ENCODE measurements around the gene ARHGAP1. TPM values are rescaled to one million over a fixed set of nuclear protein-coding genes. Genes with fewer than 3 reads are reported as not detected.

Gene ARHGAP1
- total RNA-seq, 1 experiment from 2014 or later: 73.0 TPM

DNA sequence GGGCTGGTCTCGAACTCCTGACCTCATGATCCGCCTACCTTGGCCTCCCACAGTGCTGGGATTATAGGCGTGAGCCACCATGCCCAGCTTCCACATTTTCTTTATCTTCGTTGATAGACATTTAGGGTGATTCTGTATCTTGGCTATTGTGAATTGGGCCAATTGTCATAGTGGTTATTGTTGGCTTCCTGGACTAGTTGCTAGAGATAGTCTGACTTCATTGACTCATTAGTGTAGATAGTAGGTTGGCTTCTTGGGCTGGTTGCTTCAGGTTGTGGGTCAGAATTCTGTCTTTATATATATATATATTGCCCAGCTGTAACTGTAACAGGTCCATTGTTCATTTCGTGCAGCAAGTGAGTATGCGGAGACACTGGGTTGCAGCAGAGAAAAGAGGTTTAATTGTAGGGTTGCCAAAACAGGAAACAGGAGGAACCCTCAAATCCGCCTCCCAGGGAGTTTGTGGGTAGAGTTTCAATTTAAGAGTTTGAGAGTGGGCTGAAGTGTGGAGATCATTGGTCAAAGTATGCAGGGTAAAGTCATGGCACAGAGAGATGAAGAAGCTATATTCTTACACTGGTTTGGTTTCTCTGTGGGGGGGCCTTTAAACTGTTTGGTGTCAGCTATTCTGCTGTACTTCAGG is 61.1 kb downstream of the ARHGAP1 start:
- peaks cover 19% of the 10 kb centered on the region for H3K4me1 Mint-ChIP-seq (ENCODE audit: low read depth, unreplicated experiment)
- Histone ChIP-seq H3K27me3 (replicated peaks; ENCODE audit: control insufficient read depth, insufficient read depth, low read length) (no peaks in the 10 kb centered on the region), H3K9me3 (no peaks in the 10 kb centered on the region), H3K4me1 (peaks cover 21% of the 10 kb centered on the region), H3K36me3 (ENCODE audit: control insufficient read depth, insufficient read depth, low read length) (no peaks in the 10 kb centered on the region), H3K4me3 (ENCODE audit: low read depth, low read length) (no peak overlapping the region)
- H3K4me3 Mint-ChIP-seq (ENCODE audit: unreplicated experiment): no peak overlapping the region
- ChIA-PET CTCF (no interaction called here), POLR2A (no interaction called here)
- peaks cover 28% of the 10 kb centered on the region for H3K36me3 Mint-ChIP-seq (ENCODE audit: insufficient read depth, unreplicated experiment)
- intact Hi-C loops (cut with micrococcal nuclease; ENCODE audit: unreplicated experiment): no loop called here
- no peak overlapping the region for H3K27ac Mint-ChIP-seq (ENCODE audit: unreplicated experiment)
- BruUV-seq (replicated peaks): no TSS peak
- no peaks in the 10 kb centered on the region for H3K9me3 Mint-ChIP-seq (ENCODE audit: unreplicated experiment)
- TF ChIP-seq, protein P1, sequence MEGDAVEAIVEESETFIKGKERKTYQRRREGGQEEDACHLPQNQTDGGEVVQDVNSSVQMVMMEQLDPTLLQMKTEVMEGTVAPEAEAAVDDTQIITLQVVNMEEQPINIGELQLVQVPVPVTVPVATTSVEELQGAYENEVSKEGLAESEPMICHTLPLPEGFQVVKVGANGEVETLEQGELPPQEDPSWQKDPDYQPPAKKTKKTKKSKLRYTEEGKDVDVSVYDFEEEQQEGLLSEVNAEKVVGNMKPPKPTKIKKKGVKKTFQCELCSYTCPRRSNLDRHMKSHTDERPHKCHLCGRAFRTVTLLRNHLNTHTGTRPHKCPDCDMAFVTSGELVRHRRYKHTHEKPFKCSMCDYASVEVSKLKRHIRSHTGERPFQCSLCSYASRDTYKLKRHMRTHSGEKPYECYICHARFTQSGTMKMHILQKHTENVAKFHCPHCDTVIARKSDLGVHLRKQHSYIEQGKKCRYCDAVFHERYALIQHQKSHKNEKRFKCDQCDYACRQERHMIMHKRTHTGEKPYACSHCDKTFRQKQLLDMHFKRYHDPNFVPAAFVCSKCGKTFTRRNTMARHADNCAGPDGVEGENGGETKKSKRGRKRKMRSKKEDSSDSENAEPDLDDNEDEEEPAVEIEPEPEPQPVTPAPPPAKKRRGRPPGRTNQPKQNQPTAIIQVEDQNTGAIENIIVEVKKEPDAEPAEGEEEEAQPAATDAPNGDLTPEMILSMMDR (IDR thresholded peaks at IDR 0.05; ENCODE audit: insufficient read depth in 1 of 2, low read depth in 1 of 2, low read length in 1 of 2, severe bottlenecking in 1 of 2, unreplicated experiment in 1 of 2): no peak
- DNase-seq: no peak
- no peaks in the 10 kb centered on the region for H3K27me3 Mint-ChIP-seq (ENCODE audit: insufficient read depth, unreplicated experiment)

DNA sequence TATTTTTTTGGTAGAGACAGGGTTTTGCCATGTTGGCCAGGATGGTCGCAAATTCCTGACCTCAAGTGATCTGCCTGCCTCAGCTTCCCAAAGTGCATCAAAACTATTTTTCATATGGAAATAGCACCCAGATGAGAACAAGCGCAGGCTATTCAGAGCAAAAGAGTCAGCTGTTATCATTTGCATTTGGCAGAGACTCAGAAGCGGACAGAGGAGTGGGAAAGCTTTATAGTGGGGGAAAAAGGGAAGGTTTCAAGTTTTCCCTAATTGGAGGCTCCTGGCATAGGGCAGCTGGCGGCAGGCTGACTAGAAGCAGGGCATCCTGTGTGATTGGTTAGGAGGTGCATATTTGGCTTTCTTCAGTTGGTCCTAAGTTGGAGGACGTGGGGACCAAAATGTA is 62.9 kb downstream of the ARHGAP1 start:
- Mint-ChIP-seq H3K27me3 (ENCODE audit: insufficient read depth, unreplicated experiment) (no peaks in the 10 kb centered on the region), H3K9me3 (ENCODE audit: unreplicated experiment) (no peaks in the 10 kb centered on the region), H3K36me3 (ENCODE audit: insufficient read depth, unreplicated experiment) (peaks cover 22% of the 10 kb centered on the region), H3K27ac (ENCODE audit: unreplicated experiment) (no peak overlapping the region), H3K4me3 (ENCODE audit: unreplicated experiment) (no peak overlapping the region), H3K4me1 (ENCODE audit: low read depth, unreplicated experiment) (peaks cover 19% of the 10 kb centered on the region)
- DNase-seq: no peak
- Histone ChIP-seq H3K4me3 (ENCODE audit: low read depth, low read length) (no peak overlapping the region), H3K9me3 (no peaks in the 10 kb centered on the region), H3K4me1 (peaks cover 21% of the 10 kb centered on the region), H3K27me3 (replicated peaks; ENCODE audit: control insufficient read depth, insufficient read depth, low read length) (no peaks in the 10 kb centered on the region), H3K36me3 (ENCODE audit: control insufficient read depth, insufficient read depth, low read length) (no peaks in the 10 kb centered on the region; the same call in 1 of the 2 replicates)
- TF ChIP-seq, protein P1 (IDR thresholded peaks at IDR 0.05; ENCODE audit: insufficient read depth in 1 of 2, low read depth in 1 of 2, low read length in 1 of 2, severe bottlenecking in 1 of 2, unreplicated experiment in 1 of 2): no peak
- intact Hi-C loops (cut with micrococcal nuclease; ENCODE audit: unreplicated experiment): no loop called here
- ChIA-PET CTCF (no interaction called here), POLR2A (no interaction called here)
- no TSS peak for BruUV-seq (replicated peaks)

DNA sequence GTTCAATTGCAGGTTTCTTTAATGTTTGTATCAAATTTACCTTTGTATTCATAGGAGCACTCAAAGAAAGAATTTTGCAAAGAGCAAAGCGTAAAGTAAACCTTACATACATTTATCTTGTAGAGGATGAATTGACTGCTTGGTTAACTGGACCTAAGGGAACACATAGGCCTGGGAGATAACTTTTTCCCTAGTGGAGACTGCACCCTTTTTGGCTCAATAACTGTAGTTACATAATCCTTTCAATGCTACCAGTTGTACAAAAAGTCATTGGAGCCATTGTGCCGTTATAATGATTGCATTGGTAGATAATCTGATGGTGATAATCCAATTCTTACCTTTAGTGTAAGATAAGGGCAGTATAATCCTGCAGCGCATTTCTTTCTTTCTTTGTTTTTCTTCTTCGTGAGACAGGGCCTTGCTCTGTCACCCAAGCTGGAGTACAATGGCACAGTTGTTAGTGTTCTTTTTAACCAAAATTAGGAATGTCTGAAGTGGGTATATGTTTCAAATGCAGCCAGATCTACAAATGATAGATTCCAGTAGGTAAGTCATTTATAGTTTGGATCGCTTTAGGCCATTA is 64.8 kb downstream of the ARHGAP1 start:
- no peak overlapping the region for H3K27ac Mint-ChIP-seq (ENCODE audit: unreplicated experiment)
- no TSS peak for BruUV-seq (replicated peaks)
- POLR2A ChIA-PET: no interaction called here
- peaks cover 12% of the 10 kb centered on the region for H3K4me1 Mint-ChIP-seq (ENCODE audit: low read depth, unreplicated experiment)
- H3K36me3 ChIP-seq (ENCODE audit: control insufficient read depth, insufficient read depth, low read length): no peaks in the 10 kb centered on the region; the same call in 1 of the 2 replicates
- peaks cover 26% of the 10 kb centered on the region for H3K36me3 Mint-ChIP-seq (ENCODE audit: insufficient read depth, unreplicated experiment)
- H3K4me1 ChIP-seq: peaks cover 9% of the 10 kb centered on the region
- H3K4me3 Mint-ChIP-seq (ENCODE audit: unreplicated experiment): no peak overlapping the region
- intact Hi-C loops (cut with micrococcal nuclease; ENCODE audit: unreplicated experiment): no loop called here
- no peak overlapping the region for H3K4me3 ChIP-seq (ENCODE audit: low read depth, low read length)
- TF ChIP-seq, protein P1 (IDR thresholded peaks at IDR 0.05; ENCODE audit: insufficient read depth in 1 of 2, low read depth in 1 of 2, low read length in 1 of 2, severe bottlenecking in 1 of 2, unreplicated experiment in 1 of 2): no peak
- no peaks in the 10 kb centered on the region for H3K9me3 ChIP-seq
- DNase-seq: no peak
- H3K9me3 Mint-ChIP-seq (ENCODE audit: unreplicated experiment): no peaks in the 10 kb centered on the region
- CTCF ChIA-PET: no interaction called here
- no peaks in the 10 kb centered on the region for H3K27me3 ChIP-seq (replicated peaks; ENCODE audit: control insufficient read depth, insufficient read depth, low read length)
- no peaks in the 10 kb centered on the region for H3K27me3 Mint-ChIP-seq (ENCODE audit: insufficient read depth, unreplicated experiment)
